A549 (cell line): ENCODE data around the gene DNASE1L1.

ENCODE experiments used
- EP300 ChIP-seq, 2 experiments: fragments of >200 bp; sonication (Bioruptor Twin); formaldehyde crosslinking; IDR thresholded peaks; 2 replicates in 1 of 2; 3 replicates in 1 of 2; pipeline ENCODE4 v1.6.1; 2016 to 2017
- MAZ ChIP-seq: fragments of 150-350 bp; IDR thresholded peaks from 2 replicates; pipeline ENCODE4 v1.6.1; 2014; ENCODE audit warnings: antibody characterized with exemption, low read depth, low read length, borderline replicate concordance
- POLR2A ChIP-seq: IDR thresholded peaks from 2 replicates; pipeline ENCODE4 v1.6.1; 2012; ENCODE audit warnings: mild to moderate bottlenecking, low read length
- TF ChIP-seq, protein P1 (sequence below): fragments of >200 bp; sonication (Bioruptor Twin); formaldehyde crosslinking; IDR thresholded peaks from 3 replicates; pipeline ENCODE4 v1.5.1; 2016

DNA sequence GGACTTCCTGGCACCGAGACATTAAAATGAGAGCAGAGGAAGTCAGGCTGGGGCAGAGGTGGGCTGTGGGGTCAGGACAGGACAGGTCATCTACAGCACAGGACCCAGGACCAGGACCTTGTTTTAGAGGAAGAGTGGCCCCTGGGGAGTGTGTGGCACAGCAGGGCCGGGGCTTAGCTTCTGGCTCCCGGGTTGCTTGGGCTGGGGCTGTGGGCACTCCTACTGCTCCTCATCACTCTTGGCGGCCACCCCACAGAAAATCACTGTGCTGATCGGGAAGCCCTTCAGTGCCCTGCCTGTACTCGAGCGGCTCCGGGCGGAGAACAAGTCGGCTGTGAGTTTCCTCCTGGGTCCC is 11.3 kb upstream of the DNASE1L1 start:
- TF ChIP-seq MAZ (no peak), EP300 (IDR thresholded peaks at IDR 0.05) (no peak), POLR2A (no peak)
- TF ChIP-seq, protein P1, sequence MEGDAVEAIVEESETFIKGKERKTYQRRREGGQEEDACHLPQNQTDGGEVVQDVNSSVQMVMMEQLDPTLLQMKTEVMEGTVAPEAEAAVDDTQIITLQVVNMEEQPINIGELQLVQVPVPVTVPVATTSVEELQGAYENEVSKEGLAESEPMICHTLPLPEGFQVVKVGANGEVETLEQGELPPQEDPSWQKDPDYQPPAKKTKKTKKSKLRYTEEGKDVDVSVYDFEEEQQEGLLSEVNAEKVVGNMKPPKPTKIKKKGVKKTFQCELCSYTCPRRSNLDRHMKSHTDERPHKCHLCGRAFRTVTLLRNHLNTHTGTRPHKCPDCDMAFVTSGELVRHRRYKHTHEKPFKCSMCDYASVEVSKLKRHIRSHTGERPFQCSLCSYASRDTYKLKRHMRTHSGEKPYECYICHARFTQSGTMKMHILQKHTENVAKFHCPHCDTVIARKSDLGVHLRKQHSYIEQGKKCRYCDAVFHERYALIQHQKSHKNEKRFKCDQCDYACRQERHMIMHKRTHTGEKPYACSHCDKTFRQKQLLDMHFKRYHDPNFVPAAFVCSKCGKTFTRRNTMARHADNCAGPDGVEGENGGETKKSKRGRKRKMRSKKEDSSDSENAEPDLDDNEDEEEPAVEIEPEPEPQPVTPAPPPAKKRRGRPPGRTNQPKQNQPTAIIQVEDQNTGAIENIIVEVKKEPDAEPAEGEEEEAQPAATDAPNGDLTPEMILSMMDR = no peak
